NB4 (cell line): ENCODE measurements around the gene AXIN1.
A peak's percentile ranks its signal among the peaks of the same experiment; 100 is the strongest.

Source experiments
- DNase-seq: peaks from one replicate; pipeline ENCODE4 v3.0.0; 2010; ENCODE audit warnings: low read depth
- H3K4me3 ChIP-seq: one replicate; pipeline ENCODE4 v1.5.1; 2011; ENCODE audit warnings: mild to moderate bottlenecking, low read depth, low read length, moderate library complexity
- CTCF ChIP-seq: IDR thresholded peaks from one replicate; pipeline ENCODE4 v1.5.1; 2012; ENCODE audit warnings: low read depth, low read length
- MAX ChIP-seq: IDR thresholded peaks from 2 replicates; pipeline ENCODE4 v1.6.1; 2011; ENCODE audit warnings: low read depth, low read length
- MYC ChIP-seq: IDR thresholded peaks from 2 replicates; pipeline ENCODE4 v1.6.1; 2011; ENCODE audit warnings: low read depth, low read length
- POLR2A ChIP-seq: IDR thresholded peaks from 2 replicates; pipeline ENCODE4 v1.6.1; 2011; ENCODE audit warnings: mild to moderate bottlenecking; ENCODE audit not compliant: insufficient read length; ENCODE audit errors: extremely low read depth

The AXIN1 gene

GRCh38 chr16:278863-279366 lies 73.6 kb downstream of the AXIN1 start:
- peak; percentile 42 for DNase-seq
- H3K4me3 ChIP-seq: no peak overlapping the region
- no peak for TF ChIP-seq MAX
- TF ChIP-seq POLR2A: no peak
- no peak for TF ChIP-seq CTCF
- TF ChIP-seq MYC: no peak

GRCh38 chr16:276426-277077 lies 76.0 kb downstream of the AXIN1 start:
- no peak for DNase-seq
- H3K4me3 ChIP-seq: no peak overlapping the region
- TF ChIP-seq CTCF (no peak), POLR2A (no peak), MAX (no peak), MYC (no peak)

GRCh38 chr16:275786-276232 lies 76.7 kb downstream of the AXIN1 start, which contains the start of gene RGS11:
Gene RGS11, minus strand, starts transcription at chr16:275944. Its CDS starts 33 bp downstream, at chr16:275911.
- H3K4me3 ChIP-seq: no peak within 1 kb of the TSS
- TF ChIP-seq CTCF (no peak), MAX (no peak), MYC (no peak), POLR2A (no peak)
- DNase-seq: no peak

- DNase-seq: no peak
- H3K4me3 ChIP-seq: no peak overlapping the region
- TF ChIP-seq CTCF: no peak
- TF ChIP-seq POLR2A: no peak
- no peak for TF ChIP-seq MYC
- TF ChIP-seq MAX: no peak
These were observed 77.4 kb downstream of the AXIN1 start for GRCh38 chr16:275041-275641.

GRCh38 chr16:273547-274421 lies 78.7 kb downstream of the AXIN1 start:
- no peak overlapping the region for H3K4me3 ChIP-seq
- no peak for DNase-seq
- TF ChIP-seq MAX: no peak
- no peak for TF ChIP-seq POLR2A
- no peak for TF ChIP-seq MYC
- TF ChIP-seq CTCF: no peak
